ENCODE results near the gene LIX1. TPM values are rescaled to one million over a fixed set of nuclear protein-coding genes. Genes with fewer than 3 reads are reported as not detected.

Gene LIX1
- total and polyA plus RNA-seq, 2 donors (not counting 1 experiment from before 2014, with no cell fraction given): not detected

DNA sequence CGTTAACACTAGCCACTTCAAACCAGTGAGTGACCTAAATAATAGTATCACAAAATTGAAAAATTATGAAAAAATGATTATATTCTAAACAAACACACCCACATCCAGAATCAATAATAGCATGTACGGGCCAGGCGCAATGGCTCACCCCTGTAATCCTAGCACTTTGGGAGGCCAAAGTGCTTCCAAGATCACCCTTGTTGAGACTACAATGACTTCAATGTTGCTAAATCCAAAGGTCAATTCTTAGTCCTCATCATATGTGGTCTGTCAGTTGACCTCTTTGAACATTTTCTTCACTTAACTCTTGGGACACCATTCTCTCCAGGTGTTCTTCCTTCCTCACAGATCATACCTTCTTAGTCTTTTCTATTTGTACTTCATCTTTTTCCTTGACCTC is 29.3 kb upstream of the LIX1 start:
- no peak overlapping the region for H3K27ac ChIP-seq (ENCODE audit: insufficient read depth, low read length)
- H2AFZ ChIP-seq (ENCODE audit: low read length): no peak overlapping the region
- no peak for TF ChIP-seq EZH2 (IDR thresholded peaks at IDR 0.05; ENCODE audit: low read length, missing control alignments)
- TF ChIP-seq, protein P1, sequence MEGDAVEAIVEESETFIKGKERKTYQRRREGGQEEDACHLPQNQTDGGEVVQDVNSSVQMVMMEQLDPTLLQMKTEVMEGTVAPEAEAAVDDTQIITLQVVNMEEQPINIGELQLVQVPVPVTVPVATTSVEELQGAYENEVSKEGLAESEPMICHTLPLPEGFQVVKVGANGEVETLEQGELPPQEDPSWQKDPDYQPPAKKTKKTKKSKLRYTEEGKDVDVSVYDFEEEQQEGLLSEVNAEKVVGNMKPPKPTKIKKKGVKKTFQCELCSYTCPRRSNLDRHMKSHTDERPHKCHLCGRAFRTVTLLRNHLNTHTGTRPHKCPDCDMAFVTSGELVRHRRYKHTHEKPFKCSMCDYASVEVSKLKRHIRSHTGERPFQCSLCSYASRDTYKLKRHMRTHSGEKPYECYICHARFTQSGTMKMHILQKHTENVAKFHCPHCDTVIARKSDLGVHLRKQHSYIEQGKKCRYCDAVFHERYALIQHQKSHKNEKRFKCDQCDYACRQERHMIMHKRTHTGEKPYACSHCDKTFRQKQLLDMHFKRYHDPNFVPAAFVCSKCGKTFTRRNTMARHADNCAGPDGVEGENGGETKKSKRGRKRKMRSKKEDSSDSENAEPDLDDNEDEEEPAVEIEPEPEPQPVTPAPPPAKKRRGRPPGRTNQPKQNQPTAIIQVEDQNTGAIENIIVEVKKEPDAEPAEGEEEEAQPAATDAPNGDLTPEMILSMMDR (conservative IDR thresholded peaks at IDR 0.05 in 1 of 2, IDR thresholded peaks at IDR 0.05 in 1 of 2; ENCODE audit: low read depth in 1 of 2, low read length in 2 of 2): no peak
- H3K9me3 ChIP-seq (ENCODE audit: control insufficient read depth, insufficient read depth, low read depth, low read length): no peaks in the 10 kb centered on the region
- no peak overlapping the region for H3K4me3 ChIP-seq (replicated peaks in 1 of 4; ENCODE audit: control extremely low read depth in 1 of 4, insufficient read depth in 1 of 4, low read depth in 3 of 4, low read length in 4 of 4)
- H4K20me1 ChIP-seq (ENCODE audit: control insufficient read depth, extremely low read depth, insufficient read depth, low read length): no peaks in the 10 kb centered on the region
- peaks cover 6% of the 10 kb centered on the region for H3K36me3 ChIP-seq (ENCODE audit: control insufficient read depth, insufficient read depth, low read length)
- H3K9ac ChIP-seq (ENCODE audit: insufficient read depth, low read length): no peak overlapping the region
- no peak overlapping the region for H3K4me2 ChIP-seq (ENCODE audit: extremely low read depth, insufficient read depth, low read length)
- no peaks in the 10 kb centered on the region for H3K4me1 ChIP-seq (ENCODE audit: control insufficient read depth, extremely low read depth, insufficient read depth, low read length)
- no peaks in the 10 kb centered on the region for H3K27me3 ChIP-seq (ENCODE audit: control insufficient read depth, insufficient read depth, low read length)
- no peaks in the 10 kb centered on the region for H3K79me2 ChIP-seq (ENCODE audit: control insufficient read depth, insufficient read depth, low read length)
- DNase-seq (ENCODE audit: low read depth in 2 of 2): no peak

DNA sequence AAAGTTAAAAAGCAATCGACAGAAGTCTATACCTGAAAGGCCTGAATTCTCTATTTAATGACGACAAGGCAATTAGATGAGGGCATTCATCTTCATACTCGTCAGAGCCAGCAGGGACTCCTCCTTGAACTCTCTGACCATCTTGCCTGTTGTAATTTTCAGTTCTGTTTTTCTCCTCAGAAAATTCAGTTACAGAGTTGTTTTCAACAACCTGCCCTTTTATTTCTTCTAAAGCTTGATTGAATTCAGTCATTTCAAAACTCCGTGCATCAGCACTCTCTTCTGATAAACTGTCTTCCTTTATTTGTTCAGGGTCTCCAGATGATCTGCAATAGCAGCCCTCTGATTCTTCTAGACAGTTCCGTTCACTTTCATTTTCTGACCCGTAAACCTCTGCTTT is 25.0 kb upstream of the LIX1 start:
- no peaks in the 10 kb centered on the region for H4K20me1 ChIP-seq (ENCODE audit: control insufficient read depth, extremely low read depth, insufficient read depth, low read length)
- no peaks in the 10 kb centered on the region for H3K9me3 ChIP-seq (ENCODE audit: control insufficient read depth, insufficient read depth, low read depth, low read length)
- no peak overlapping the region for H3K9ac ChIP-seq (ENCODE audit: insufficient read depth, low read length)
- no peak overlapping the region for H2AFZ ChIP-seq (ENCODE audit: low read length)
- H3K27me3 ChIP-seq (ENCODE audit: control insufficient read depth, insufficient read depth, low read length): no peaks in the 10 kb centered on the region
- no peak for DNase-seq (ENCODE audit: low read depth in 2 of 2)
- H3K27ac ChIP-seq (ENCODE audit: insufficient read depth, low read length): no peak overlapping the region
- H3K4me3 ChIP-seq (replicated peaks in 1 of 4; ENCODE audit: control extremely low read depth in 1 of 4, insufficient read depth in 1 of 4, low read depth in 3 of 4, low read length in 4 of 4): no peak overlapping the region
- H3K36me3 ChIP-seq (ENCODE audit: control insufficient read depth, insufficient read depth, low read length): peaks cover 3% of the 10 kb centered on the region
- no peak overlapping the region for H3K4me2 ChIP-seq (ENCODE audit: extremely low read depth, insufficient read depth, low read length)
- no peaks in the 10 kb centered on the region for H3K4me1 ChIP-seq (ENCODE audit: control insufficient read depth, extremely low read depth, insufficient read depth, low read length)
- H3K79me2 ChIP-seq (ENCODE audit: control insufficient read depth, insufficient read depth, low read length): no peaks in the 10 kb centered on the region
- TF ChIP-seq, protein P1 (conservative IDR thresholded peaks at IDR 0.05 in 1 of 2, IDR thresholded peaks at IDR 0.05 in 1 of 2; ENCODE audit: low read depth in 1 of 2, low read length in 2 of 2): no peak
- no peak for TF ChIP-seq EZH2 (IDR thresholded peaks at IDR 0.05; ENCODE audit: low read length, missing control alignments)

DNA sequence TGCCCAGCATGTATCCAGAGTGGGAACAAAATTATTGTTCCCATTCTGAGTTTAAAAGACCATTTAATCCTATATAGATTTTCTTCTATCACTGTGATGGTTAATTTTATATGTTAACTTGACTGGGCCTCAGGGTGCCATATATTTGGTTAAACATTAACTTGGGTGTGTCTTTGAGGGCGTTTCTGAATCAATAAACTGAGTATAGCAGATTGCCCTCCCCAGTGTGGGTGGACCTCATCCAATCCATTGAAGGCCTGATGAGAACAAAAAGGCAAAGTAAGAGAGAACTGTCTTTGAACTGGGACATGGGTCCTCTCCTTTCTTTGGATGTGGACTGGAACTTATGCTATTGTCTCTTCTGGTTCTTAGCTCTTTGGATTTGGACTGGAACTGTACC is 23.3 kb upstream of the LIX1 start:
- Histone ChIP-seq H3K4me1 (ENCODE audit: control insufficient read depth, extremely low read depth, insufficient read depth, low read length) (no peaks in the 10 kb centered on the region), H3K9me3 (ENCODE audit: control insufficient read depth, insufficient read depth, low read depth, low read length) (no peaks in the 10 kb centered on the region), H2AFZ (ENCODE audit: low read length) (no peak overlapping the region), H4K20me1 (ENCODE audit: control insufficient read depth, extremely low read depth, insufficient read depth, low read length) (no peaks in the 10 kb centered on the region), H3K79me2 (ENCODE audit: control insufficient read depth, insufficient read depth, low read length) (no peaks in the 10 kb centered on the region), H3K9ac (ENCODE audit: insufficient read depth, low read length) (no peak overlapping the region), H3K27me3 (ENCODE audit: control insufficient read depth, insufficient read depth, low read length) (no peaks in the 10 kb centered on the region), H3K36me3 (ENCODE audit: control insufficient read depth, insufficient read depth, low read length) (peaks cover 2% of the 10 kb centered on the region), H3K4me2 (ENCODE audit: extremely low read depth, insufficient read depth, low read length) (no peak overlapping the region), H3K27ac (ENCODE audit: insufficient read depth, low read length) (no peak overlapping the region), H3K4me3 (replicated peaks in 1 of 4; ENCODE audit: control extremely low read depth in 1 of 4, insufficient read depth in 1 of 4, low read depth in 3 of 4, low read length in 4 of 4) (no peak overlapping the region)
- no peak for TF ChIP-seq EZH2 (IDR thresholded peaks at IDR 0.05; ENCODE audit: low read length, missing control alignments)
- TF ChIP-seq, protein P1 (conservative IDR thresholded peaks at IDR 0.05 in 1 of 2, IDR thresholded peaks at IDR 0.05 in 1 of 2; ENCODE audit: low read depth in 1 of 2, low read length in 2 of 2): no peak
- no peak for DNase-seq (ENCODE audit: low read depth in 2 of 2)
